Measurements from ENCODE around the gene TRAM2. TPM values are rescaled to one million over a fixed set of nuclear protein-coding genes. Genes with fewer than 3 reads are reported as not detected.

The TRAM2 gene
- total and polyA plus RNA-seq, 9 of the 15 experiments (the other 6 are each of a cell fraction or from before 2014, with no cell fraction given): 2.6 to 13.3 (median 8.9) TPM

- TF ChIP-seq SMARCA4 (IDR thresholded peaks at IDR 0.05) (peak; percentile 15; the same call in 1 of the 2 replicates), CREBBP (IDR thresholded peaks at IDR 0.05; ENCODE audit: low read depth, low read length) (no peak), PREB (CRISPR knock-in tag; IDR thresholded peaks at IDR 0.05) (no peak), RBM34 (IDR thresholded peaks at IDR 0.05; ENCODE audit: borderline replicate concordance, insufficient read depth, low read length) (no peak), XRCC4 (IDR thresholded peaks at IDR 0.05; ENCODE audit: extremely low read depth, insufficient read depth, insufficient read length) (no peak), RHOXF2B (CRISPR knock-in tag; conservative IDR thresholded peaks at IDR 0.05) (no peak), BHLHE40 (IDR thresholded peaks at IDR 0.05; ENCODE audit: low read length) (no peak), MYBL2 (IDR thresholded peaks at IDR 0.05; ENCODE audit: low read depth) (no peak), MYBL2 (CRISPR knock-in tag; IDR thresholded peaks at IDR 0.05; ENCODE audit: borderline replicate concordance) (no peak), ZMIZ1 (IDR thresholded peaks at IDR 0.05; ENCODE audit: low read depth in 2 of 2, low read length in 2 of 2) (no peak), NKRF (IDR thresholded peaks at IDR 0.05; ENCODE audit: borderline replicate concordance) (no peak), MED1 (CRISPR knock-in tag; IDR thresholded peaks at IDR 0.05; ENCODE audit: borderline replicate concordance) (no peak), RAD21 (CRISPR knock-in tag; conservative IDR thresholded peaks at IDR 0.05 in 1 of 2, IDR thresholded peaks at IDR 0.05 in 1 of 2) (no peak), NFE2 (IDR thresholded peaks at IDR 0.05; ENCODE audit: low read depth) (no peak), ASH1L (IDR thresholded peaks at IDR 0.05; ENCODE audit: borderline replicate concordance, low read depth, partially characterized antibody) (no peak), ZNF583 (CRISPR knock-in tag; IDR thresholded peaks at IDR 0.05) (no peak)
- TF ChIP-seq, protein P1, sequence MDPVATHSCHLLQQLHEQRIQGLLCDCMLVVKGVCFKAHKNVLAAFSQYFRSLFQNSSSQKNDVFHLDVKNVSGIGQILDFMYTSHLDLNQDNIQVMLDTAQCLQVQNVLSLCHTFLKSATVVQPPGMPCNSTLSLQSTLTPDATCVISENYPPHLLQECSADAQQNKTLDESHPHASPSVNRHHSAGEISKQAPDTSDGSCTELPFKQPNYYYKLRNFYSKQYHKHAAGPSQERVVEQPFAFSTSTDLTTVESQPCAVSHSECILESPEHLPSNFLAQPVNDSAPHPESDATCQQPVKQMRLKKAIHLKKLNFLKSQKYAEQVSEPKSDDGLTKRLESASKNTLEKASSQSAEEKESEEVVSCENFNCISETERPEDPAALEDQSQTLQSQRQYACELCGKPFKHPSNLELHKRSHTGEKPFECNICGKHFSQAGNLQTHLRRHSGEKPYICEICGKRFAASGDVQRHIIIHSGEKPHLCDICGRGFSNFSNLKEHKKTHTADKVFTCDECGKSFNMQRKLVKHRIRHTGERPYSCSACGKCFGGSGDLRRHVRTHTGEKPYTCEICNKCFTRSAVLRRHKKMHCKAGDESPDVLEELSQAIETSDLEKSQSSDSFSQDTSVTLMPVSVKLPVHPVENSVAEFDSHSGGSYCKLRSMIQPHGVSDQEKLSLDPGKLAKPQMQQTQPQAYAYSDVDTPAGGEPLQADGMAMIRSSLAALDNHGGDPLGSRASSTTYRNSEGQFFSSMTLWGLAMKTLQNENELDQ (CRISPR knock-in tag; IDR thresholded peaks at IDR 0.05; ENCODE audit: borderline replicate concordance): no peak
These were observed 35.6 kb upstream of the TRAM2 start (continued) for GRCh38 chr6:52612336-52613054.
